PFSK-1 (cell line): ENCODE results near the gene PIGR.

Source experiments
- FOXP2 ChIP-seq: optimal IDR thresholded peaks from 2 replicates; pipeline ENCODE3; 2011; ENCODE audit warnings: borderline replicate concordance, control low read depth, inconsistent platforms; ENCODE audit not compliant: insufficient read depth; ENCODE audit errors: extremely low read length, extremely low read depth
- POLR2AphosphoS5 ChIP-seq: IDR thresholded peaks from 2 replicates; pipeline ENCODE4 v1.6.1; 2012; ENCODE audit warnings: low read depth, mild to moderate bottlenecking, control low read depth, low read length, moderate library complexity
- REST ChIP-seq, 2 experiments: IDR thresholded peaks; 2 replicates each; pipeline versions ENCODE4 v1.6.1 to v1.8.0; 2011 to 2012; ENCODE audit warnings: low read depth in 2 of 2, low read length in 2 of 2, control low read depth in 1 of 2, inconsistent platforms in 1 of 2, mild to moderate bottlenecking in 1 of 2, moderate library complexity in 1 of 2; ENCODE audit not compliant: insufficient read depth in 1 of 2
- SIN3A ChIP-seq: IDR thresholded peaks from 2 replicates; pipeline ENCODE4 v1.6.1; 2012; ENCODE audit warnings: mild to moderate bottlenecking, low read length, moderate library complexity, borderline replicate concordance; ENCODE audit not compliant: insufficient read depth
- TAF1 ChIP-seq: IDR thresholded peaks from 2 replicates; pipeline ENCODE4 v1.6.1; 2012; ENCODE audit warnings: low read length, control low read depth, borderline replicate concordance; ENCODE audit not compliant: insufficient read depth

Gene PIGR

GRCh38 chr1:206925106-206925736 lies 21.0 kb downstream of the PIGR start:
- TF ChIP-seq TAF1, result no peak

GRCh38 chr1:206924592-206925105 lies 21.6 kb downstream of the PIGR start:
- no peak for TF ChIP-seq SIN3A
- TF ChIP-seq FOXP2, result no peak
- TF ChIP-seq REST (IDR thresholded peaks at IDR 0.05; ENCODE audit: insufficient read depth in 1 of 2, low read depth in 2 of 2, low read length in 2 of 2), result no peak
- no peak for TF ChIP-seq POLR2AphosphoS5
- no peak for TF ChIP-seq TAF1

GRCh38 chr1:206923009-206923960 lies 23.0 kb downstream of the PIGR start:
- TF ChIP-seq FOXP2 (no peak), SIN3A (no peak), REST (IDR thresholded peaks at IDR 0.05; ENCODE audit: insufficient read depth in 1 of 2, low read depth in 2 of 2, low read length in 2 of 2) (no peak), POLR2AphosphoS5 (no peak), TAF1 (no peak)

- no peak for TF ChIP-seq FOXP2
- no peak for TF ChIP-seq SIN3A
These were observed 23.7 kb downstream of the PIGR start for GRCh38 chr1:206922524-206922923.

GRCh38 chr1:206921772-206922265 lies 24.4 kb downstream of the PIGR start, which contains the start of gene FCMR:
Gene FCMR, minus strand, starts transcription at chr1:206921941. Its CDS starts 87 bp downstream, at chr1:206921854.
- TF ChIP-seq SIN3A (no peak), POLR2AphosphoS5 (no peak), FOXP2 (no peak)

GRCh38 chr1:206918076-206918475 lies 28.2 kb downstream of the PIGR start:
- TF ChIP-seq POLR2AphosphoS5, result no peak
- TF ChIP-seq FOXP2, result no peak
- TF ChIP-seq TAF1, result no peak
- TF ChIP-seq SIN3A, result no peak
- no peak for TF ChIP-seq REST (IDR thresholded peaks at IDR 0.05; ENCODE audit: insufficient read depth in 1 of 2, low read depth in 2 of 2, low read length in 2 of 2)
